Measurements from ENCODE around the gene HNRNPC. TPM values are rescaled to one million over a fixed set of nuclear protein-coding genes. Genes with fewer than 3 reads are reported as not detected.
"Not testable (repeated sequence)": the region's sequence is repeated elsewhere in the genome, so short reads cannot be mapped to it uniquely, and the experiment has no call there.

Gene HNRNPC
- total RNA-seq, 4 donors from 2014 or later, result 192 to 343 (median 212) TPM

- in situ Hi-C loops (cut with MboI; ENCODE audit: low pct_ligation_motif_present in 1 of 4, low pct_unique_long_range_greater_than_20kb in 1 of 4, low sequenced_read_pairs in 3 of 4), result loop anchor here in 1 of 4 donors (10.0 kb wide), 1 partner anchor 127 kb away; the partner anchor contains the start of gene SUPT16H
- no peak for DNase-seq
- TF ChIP-seq CTCF (IDR thresholded peaks at IDR 0.05), result no peak
- TF ChIP-seq EP300 (IDR thresholded peaks at IDR 0.05; ENCODE audit: low read depth), result no peak
- TF ChIP-seq POLR2AphosphoS5 (IDR thresholded peaks at IDR 0.05), result no peak
- Histone ChIP-seq H3K4me1 (peaks cover 37 to 74% (median 42%) of the 10 kb centered on the region in 4 donors), H3K27ac (no peak overlapping the region), H3K4me3 (no peak overlapping the region), H3K36me3 (peaks cover 0 to 46% (median 15%) of the 10 kb centered on the region in 4 donors), H3K9me3 (no peaks in the 10 kb centered on the region), H3K27me3 (no peaks in the 10 kb centered on the region)
- 73 to 78% methylated on average over 10 of the region's 10 CpGs for WGBS, 2 donors (ENCODE audit: low coverage in 1 of 2)
- intact Hi-C loops (cut with DNase I; ENCODE audit: low total_unique reads), result no loop called here
These were observed 11.0 kb downstream of the HNRNPC start for GRCh38 chr14:21258005-21258888.

GRCh38 chr14:21257394-21257909, 11.8 kb downstream of the HNRNPC start:
- DNase-seq, result no peak
- Histone ChIP-seq H3K27me3 (no peaks in the 10 kb centered on the region), H3K27ac (no peak overlapping the region), H3K4me1 (peaks cover 29 to 66% (median 37%) of the 10 kb centered on the region in 4 donors), H3K36me3 (peaks cover 0 to 44% (median 13%) of the 10 kb centered on the region in 4 donors), H3K9me3 (no peaks in the 10 kb centered on the region), H3K4me3 (no peak overlapping the region)
- TF ChIP-seq POLR2AphosphoS5 (IDR thresholded peaks at IDR 0.05) (no peak), EP300 (IDR thresholded peaks at IDR 0.05; ENCODE audit: low read depth) (no peak), CTCF (IDR thresholded peaks at IDR 0.05) (no peak), POLR2A (IDR thresholded peaks at IDR 0.05) (no peak)
- in situ Hi-C loops (cut with MboI; ENCODE audit: low pct_ligation_motif_present in 1 of 4, low pct_unique_long_range_greater_than_20kb in 1 of 4, low sequenced_read_pairs in 3 of 4) (loop anchor here in 1 of 4 donors (10.0 kb wide), 1 partner anchor 127 kb away; the partner anchor contains the start of gene SUPT16H), intact Hi-C loops (cut with DNase I; ENCODE audit: low total_unique reads) (no loop called here)
- WGBS, 2 donors (ENCODE audit: low coverage in 1 of 2), result 32 to 49% methylated on average over 5 to 7 of the region's 7 CpGs

GRCh38 chr14:21256539-21257393, 12.5 kb downstream of the HNRNPC start:
- Histone ChIP-seq H3K4me3 (no peak overlapping the region), H3K27ac (no peak overlapping the region), H3K36me3 (peaks cover 0 to 37% (median 11%) of the 10 kb centered on the region in 4 donors), H3K4me1 (peaks cover 24 to 59% (median 31%) of the 10 kb centered on the region in 4 donors), H3K9me3 (no peaks in the 10 kb centered on the region), H3K27me3 (no peaks in the 10 kb centered on the region)
- 80 to 85% methylated on average over 9 to 10 of the region's 10 CpGs for WGBS, 2 donors (ENCODE audit: low coverage in 1 of 2)
- DNase-seq, result no peak
- TF ChIP-seq POLR2A (IDR thresholded peaks at IDR 0.05) (no peak), POLR2AphosphoS5 (IDR thresholded peaks at IDR 0.05) (peak in 1 of 3 donors; percentile 11)
- in situ Hi-C loops (cut with MboI; ENCODE audit: low pct_ligation_motif_present in 1 of 4, low pct_unique_long_range_greater_than_20kb in 1 of 4, low sequenced_read_pairs in 3 of 4), result loop anchor here in 1 of 4 donors (10.0 kb wide), 1 partner anchor 128 kb away; the partner anchor contains the start of gene SUPT16H
- intact Hi-C loops (cut with DNase I; ENCODE audit: low total_unique reads), result no loop called here

DNA sequence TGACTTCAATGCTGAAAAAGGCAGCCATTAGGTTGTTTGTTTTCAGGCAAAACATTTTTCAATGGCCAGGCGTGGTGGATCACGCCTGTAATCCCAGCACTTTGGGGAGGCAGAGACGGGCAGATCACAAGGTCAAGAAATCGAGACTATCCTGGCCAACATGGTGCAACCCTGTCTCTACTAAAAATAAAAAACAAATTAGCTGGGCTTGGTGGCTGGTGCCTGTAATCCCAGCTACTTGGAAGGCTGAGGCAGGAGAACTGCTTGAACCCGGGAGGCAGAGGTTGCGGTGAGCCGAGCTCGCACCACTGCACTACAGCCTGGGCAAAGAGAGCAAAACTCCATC, 13.2 kb downstream of the HNRNPC start:
- H3K9me3 ChIP-seq; H3K27me3 ChIP-seq; intact Hi-C loops (cut with DNase I; ENCODE audit: low total_unique reads); DNase-seq; H3K27ac ChIP-seq; H3K4me3 ChIP-seq: not testable (repeated sequence)
- Histone ChIP-seq H3K4me1 (peaks cover 21 to 52% (median 25%) of the 10 kb centered on the region in 4 donors), H3K36me3 (peaks cover 0 to 37% (median 11%) of the 10 kb centered on the region in 4 donors)
- in situ Hi-C loops (cut with MboI; ENCODE audit: low pct_ligation_motif_present in 1 of 4, low pct_unique_long_range_greater_than_20kb in 1 of 4, low sequenced_read_pairs in 3 of 4), result loop anchor here in 1 of 4 donors (10.0 kb wide), 1 partner anchor 129 kb away; the partner anchor contains the start of gene SUPT16H
- 77 to 80% methylated on average over 1 to 8 of the region's 8 CpGs for WGBS, 2 donors (ENCODE audit: low coverage in 1 of 2)

All from transverse colon (tissue), 4 donors.